H9 (cell line): ENCODE measurements around the gene GABRR3. TPM values are rescaled to one million over a fixed set of nuclear protein-coding genes. Genes with fewer than 3 reads are reported as not detected.

Experiments used
- DNase-seq: peaks from one replicate; pipeline ENCODE4 v3.0.0-alpha.2; 2017
- H2AFZ ChIP-seq: one replicate; pipeline ENCODE4 v1.6.1; 2013; ENCODE audit warnings: mild to moderate bottlenecking, low read length, control low read depth, moderate library complexity
- H2AK5ac ChIP-seq: 2 replicates; pipeline ENCODE4 v1.6.1; 2013; ENCODE audit warnings: low read length, control low read depth, mixed read lengths; ENCODE audit not compliant: insufficient read length
- H2BK120ac ChIP-seq: one replicate; pipeline ENCODE4 v1.6.1; 2013; ENCODE audit warnings: low read depth, mild to moderate bottlenecking, low read length, control low read depth, inconsistent platforms; ENCODE audit not compliant: poor library complexity, severe bottlenecking
- H2BK12ac ChIP-seq: 2 replicates; pipeline ENCODE4 v1.6.1; 2013; ENCODE audit warnings: low read length, control low read depth, mixed read lengths, low read depth; ENCODE audit not compliant: insufficient read length
- H2BK15ac ChIP-seq: 2 replicates; pipeline ENCODE4 v1.6.1; 2013; ENCODE audit warnings: low read depth, low read length, control low read depth
- H2BK20ac ChIP-seq: one replicate; pipeline ENCODE4 v1.6.1; 2013; ENCODE audit warnings: low read depth, mild to moderate bottlenecking, low read length, control low read depth, inconsistent platforms; ENCODE audit not compliant: poor library complexity, severe bottlenecking
- H2BK5ac ChIP-seq: 2 replicates; pipeline ENCODE4 v1.6.1; 2013; ENCODE audit warnings: low read length, control low read depth, mixed read lengths; ENCODE audit not compliant: insufficient read length
- H3K14ac ChIP-seq: 2 replicates; pipeline ENCODE4 v1.6.1; 2013; ENCODE audit warnings: low read length, control low read depth; ENCODE audit not compliant: insufficient read depth
- H3K18ac ChIP-seq: 2 replicates; pipeline ENCODE4 v1.6.1; 2013; ENCODE audit warnings: low read depth, mild to moderate bottlenecking, mixed read lengths, low read length, control low read depth; ENCODE audit not compliant: insufficient read length
- H3K23ac ChIP-seq: 2 replicates; pipeline ENCODE4 v1.6.1; 2013; ENCODE audit warnings: low read length, control low read depth, mixed read lengths, low read depth; ENCODE audit not compliant: insufficient read length
- H3K23me2 ChIP-seq: 2 replicates; pipeline ENCODE4 v1.6.1; 2013; ENCODE audit warnings: low read depth, mild to moderate bottlenecking, mixed read lengths, low read length, control low read depth; ENCODE audit not compliant: insufficient read length, poor library complexity, severe bottlenecking
- H3K27ac ChIP-seq: 2 replicates; pipeline ENCODE4 v1.5.1; 2013; ENCODE audit warnings: low read length, control low read depth, mixed read lengths, low read depth; ENCODE audit not compliant: insufficient read length
- H3K27me3 ChIP-seq: 2 replicates; pipeline ENCODE4 v1.6.1; 2013; ENCODE audit warnings: low read length, control low read depth, inconsistent platforms; ENCODE audit not compliant: insufficient read depth
- H3K4ac ChIP-seq: 2 replicates; pipeline ENCODE4 v1.6.1; 2013; ENCODE audit warnings: low read depth, mild to moderate bottlenecking, control low read depth, inconsistent platforms, low read length, moderate library complexity
- H3K4me1 ChIP-seq: 2 replicates; pipeline ENCODE4 v1.6.1; 2013; ENCODE audit warnings: low read length, control low read depth, inconsistent platforms; ENCODE audit not compliant: insufficient read depth
- H3K4me2 ChIP-seq: 2 replicates; pipeline ENCODE4 v1.6.1; 2013; ENCODE audit warnings: low read length, control low read depth, mixed read lengths; ENCODE audit not compliant: insufficient read length, insufficient read depth
- H3K56ac ChIP-seq: 2 replicates; pipeline ENCODE4 v1.6.1; 2013; ENCODE audit warnings: low read depth, mild to moderate bottlenecking, mixed read lengths, low read length, control low read depth; ENCODE audit not compliant: insufficient read length
- H3K79me1 ChIP-seq: 2 replicates; pipeline ENCODE4 v1.6.1; 2013; ENCODE audit warnings: low read depth, mild to moderate bottlenecking, moderate library complexity, low read length, control low read depth, inconsistent platforms; ENCODE audit not compliant: insufficient read depth, poor library complexity, severe bottlenecking
- H3K79me2 ChIP-seq: 2 replicates; pipeline ENCODE4 v1.6.1; 2013; ENCODE audit warnings: low read length, control low read depth, inconsistent platforms; ENCODE audit not compliant: insufficient read depth
- H3K9ac ChIP-seq: 2 replicates; pipeline ENCODE4 v1.6.1; 2013; ENCODE audit warnings: low read length, control low read depth, mixed read lengths; ENCODE audit not compliant: insufficient read length; ENCODE audit errors: extremely low read depth
- H3K9me3 ChIP-seq: one replicate; pipeline ENCODE4 v1.6.1; 2013; ENCODE audit warnings: low read depth, low read length, inconsistent platforms; ENCODE audit not compliant: control insufficient read depth
- H3T11ph ChIP-seq: one replicate; pipeline ENCODE4 v1.6.1; 2013; ENCODE audit warnings: mild to moderate bottlenecking, low read length, control low read depth, inconsistent platforms
- H4K20me1 ChIP-seq: one replicate; pipeline ENCODE4 v1.6.1; 2013; ENCODE audit not compliant: control insufficient read depth, insufficient read length, insufficient read depth
- H4K5ac ChIP-seq: 2 replicates; pipeline ENCODE4 v1.6.1; 2013; ENCODE audit warnings: low read depth, mild to moderate bottlenecking, mixed read lengths, low read length, control low read depth; ENCODE audit not compliant: insufficient read length
- H4K8ac ChIP-seq: replicated peaks from 2 replicates; pipeline ENCODE4 v1.6.1; 2013; ENCODE audit warnings: low read length, control low read depth, mixed read lengths, low read depth; ENCODE audit not compliant: insufficient read length
- H4K91ac ChIP-seq: 2 replicates; pipeline ENCODE4 v1.6.1; 2013; ENCODE audit warnings: low read depth, mild to moderate bottlenecking, moderate library complexity, mixed read lengths, low read length, control low read depth; ENCODE audit not compliant: insufficient read length
- H3K27ac Mint-ChIP-seq, 3 experiments: 2 replicates in 2 of 3; 3 replicates in 1 of 3; pipeline ENCODE4 v1.8.0; 2020 to 2021; ENCODE audit warnings: mixed read lengths in 3 of 3, mild to moderate bottlenecking in 1 of 3, moderate library complexity in 1 of 3
- H3K27me3 Mint-ChIP-seq: 2 replicates; pipeline ENCODE4 v1.8.0; 2021; ENCODE audit warnings: low read depth, mild to moderate bottlenecking, moderate library complexity, mixed read lengths
- H3K36me3 Mint-ChIP-seq, 3 experiments: 2 replicates in 2 of 3; 3 replicates in 1 of 3; pipeline ENCODE4 v1.8.0; 2020 to 2021; ENCODE audit warnings: low read depth in 3 of 3, mixed read lengths in 3 of 3; ENCODE audit not compliant: insufficient read depth in 1 of 3
- H3K4me1 Mint-ChIP-seq, 2 experiments: 2 replicates each; pipeline ENCODE4 v1.8.0; 2020; ENCODE audit warnings: mixed read lengths in 2 of 2
- H3K4me3 Mint-ChIP-seq, 2 experiments: 2 replicates in 1 of 2; 3 replicates in 1 of 2; pipeline ENCODE4 v1.8.0; 2020 to 2021; ENCODE audit warnings: mild to moderate bottlenecking in 2 of 2, mixed read lengths in 2 of 2, moderate library complexity in 1 of 2
- H3K9me3 Mint-ChIP-seq, 2 experiments: 2 replicates in 1 of 2; 3 replicates in 1 of 2; pipeline ENCODE4 v1.8.0; 2020; ENCODE audit warnings: mild to moderate bottlenecking in 2 of 2, mixed read lengths in 2 of 2, moderate library complexity in 1 of 2
- total RNA-seq: library from RNA; stranded (reverse); gene quantifications from 2 replicates; pipeline ENCODE4 v1.2.1, GENCODE V29; 2021
- TF ChIP-seq, protein P1 (sequence below): fragments of 200-600 bp; sonication (generic); conservative IDR thresholded peaks from 3 replicates; pipeline ENCODE4 v1.8.0; 2021; ENCODE audit warnings: antibody characterized with exemption, mild to moderate bottlenecking

Gene GABRR3
- total RNA-seq, 1 experiment from 2014 or later, result not detected

DNA sequence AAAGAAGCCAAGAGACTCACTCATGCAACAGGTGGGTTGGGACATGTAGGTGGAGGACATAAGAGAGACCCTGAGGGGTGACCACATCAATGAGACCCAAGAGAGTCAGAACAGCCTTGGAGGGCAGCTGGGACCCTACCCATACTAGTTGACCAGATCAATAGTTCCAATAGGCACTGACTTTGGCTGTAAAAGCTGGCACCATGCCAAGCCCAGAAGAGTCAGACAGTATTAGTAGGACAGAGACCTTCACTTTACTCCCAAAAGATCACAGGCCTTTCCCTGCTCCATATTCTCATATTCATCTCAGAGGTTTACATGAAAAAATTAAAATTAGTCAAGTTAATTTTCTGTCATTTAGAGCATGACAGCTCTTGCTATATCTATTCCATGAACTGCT, 20.9 kb upstream of the GABRR3 start:
- Histone ChIP-seq H2BK5ac (no peak overlapping the region), H2AK5ac (no peak overlapping the region), H2BK15ac (no peak overlapping the region), H2BK20ac (no peak overlapping the region), H3K4ac (no peak overlapping the region), H2AFZ (no peak overlapping the region), H3K23ac (no peak overlapping the region), H3K18ac (no peak overlapping the region), H3K23me2 (no peaks in the 10 kb centered on the region), H2BK120ac (no peak overlapping the region), H3K79me2 (no peaks in the 10 kb centered on the region), H4K8ac (no peak overlapping the region), H4K91ac (no peak overlapping the region), H3K9me3 (no peaks in the 10 kb centered on the region), H3K56ac (no peak overlapping the region), H3K14ac (no peak overlapping the region), H2BK12ac (no peak overlapping the region), H3K79me1 (no peaks in the 10 kb centered on the region), H4K5ac (no peak overlapping the region), H4K20me1 (no peaks in the 10 kb centered on the region), H3K9ac (no peak overlapping the region), H3K27me3 (no peaks in the 10 kb centered on the region), H3K4me2 (no peak overlapping the region), H3K27ac (no peak overlapping the region), H3K4me1 (no peaks in the 10 kb centered on the region), H3T11ph (no peak overlapping the region)
- no peak overlapping the region for H3K27ac Mint-ChIP-seq
- TF ChIP-seq, protein P1, sequence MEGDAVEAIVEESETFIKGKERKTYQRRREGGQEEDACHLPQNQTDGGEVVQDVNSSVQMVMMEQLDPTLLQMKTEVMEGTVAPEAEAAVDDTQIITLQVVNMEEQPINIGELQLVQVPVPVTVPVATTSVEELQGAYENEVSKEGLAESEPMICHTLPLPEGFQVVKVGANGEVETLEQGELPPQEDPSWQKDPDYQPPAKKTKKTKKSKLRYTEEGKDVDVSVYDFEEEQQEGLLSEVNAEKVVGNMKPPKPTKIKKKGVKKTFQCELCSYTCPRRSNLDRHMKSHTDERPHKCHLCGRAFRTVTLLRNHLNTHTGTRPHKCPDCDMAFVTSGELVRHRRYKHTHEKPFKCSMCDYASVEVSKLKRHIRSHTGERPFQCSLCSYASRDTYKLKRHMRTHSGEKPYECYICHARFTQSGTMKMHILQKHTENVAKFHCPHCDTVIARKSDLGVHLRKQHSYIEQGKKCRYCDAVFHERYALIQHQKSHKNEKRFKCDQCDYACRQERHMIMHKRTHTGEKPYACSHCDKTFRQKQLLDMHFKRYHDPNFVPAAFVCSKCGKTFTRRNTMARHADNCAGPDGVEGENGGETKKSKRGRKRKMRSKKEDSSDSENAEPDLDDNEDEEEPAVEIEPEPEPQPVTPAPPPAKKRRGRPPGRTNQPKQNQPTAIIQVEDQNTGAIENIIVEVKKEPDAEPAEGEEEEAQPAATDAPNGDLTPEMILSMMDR, result no peak
- no peaks in the 10 kb centered on the region for H3K27me3 Mint-ChIP-seq
- H3K4me1 Mint-ChIP-seq, result peaks cover 5 to 11% of the 10 kb centered on the region in 2 experiments
- H3K9me3 Mint-ChIP-seq, result no peaks in the 10 kb centered on the region
- no peak for DNase-seq
- no peak overlapping the region for H3K4me3 Mint-ChIP-seq
- H3K36me3 Mint-ChIP-seq, result no peaks in the 10 kb centered on the region
